H9 (cell line): ENCODE measurements around the gene HECTD1. TPM values are rescaled to one million over a fixed set of nuclear protein-coding genes. Genes with fewer than 3 reads are reported as not detected.

ENCODE experiments used
- DNase-seq: peaks from one replicate; pipeline ENCODE4 v3.0.0-alpha.2; 2017
- H2AFZ ChIP-seq: one replicate; pipeline ENCODE4 v1.6.1; 2013; ENCODE audit warnings: mild to moderate bottlenecking, low read length, control low read depth, moderate library complexity
- H2AK5ac ChIP-seq: 2 replicates; pipeline ENCODE4 v1.6.1; 2013; ENCODE audit warnings: low read length, control low read depth, mixed read lengths; ENCODE audit not compliant: insufficient read length
- H2BK120ac ChIP-seq: one replicate; pipeline ENCODE4 v1.6.1; 2013; ENCODE audit warnings: low read depth, mild to moderate bottlenecking, low read length, control low read depth, inconsistent platforms; ENCODE audit not compliant: poor library complexity, severe bottlenecking
- H2BK12ac ChIP-seq: 2 replicates; pipeline ENCODE4 v1.6.1; 2013; ENCODE audit warnings: low read length, control low read depth, mixed read lengths, low read depth; ENCODE audit not compliant: insufficient read length
- H2BK15ac ChIP-seq: 2 replicates; pipeline ENCODE4 v1.6.1; 2013; ENCODE audit warnings: low read depth, low read length, control low read depth
- H2BK20ac ChIP-seq: one replicate; pipeline ENCODE4 v1.6.1; 2013; ENCODE audit warnings: low read depth, mild to moderate bottlenecking, low read length, control low read depth, inconsistent platforms; ENCODE audit not compliant: poor library complexity, severe bottlenecking
- H2BK5ac ChIP-seq: 2 replicates; pipeline ENCODE4 v1.6.1; 2013; ENCODE audit warnings: low read length, control low read depth, mixed read lengths; ENCODE audit not compliant: insufficient read length
- H3K14ac ChIP-seq: 2 replicates; pipeline ENCODE4 v1.6.1; 2013; ENCODE audit warnings: low read length, control low read depth; ENCODE audit not compliant: insufficient read depth
- H3K18ac ChIP-seq: 2 replicates; pipeline ENCODE4 v1.6.1; 2013; ENCODE audit warnings: low read depth, mild to moderate bottlenecking, mixed read lengths, low read length, control low read depth; ENCODE audit not compliant: insufficient read length
- H3K23ac ChIP-seq: 2 replicates; pipeline ENCODE4 v1.6.1; 2013; ENCODE audit warnings: low read length, control low read depth, mixed read lengths, low read depth; ENCODE audit not compliant: insufficient read length
- H3K23me2 ChIP-seq: 2 replicates; pipeline ENCODE4 v1.6.1; 2013; ENCODE audit warnings: low read depth, mild to moderate bottlenecking, mixed read lengths, low read length, control low read depth; ENCODE audit not compliant: insufficient read length, poor library complexity, severe bottlenecking
- H3K27ac ChIP-seq: 2 replicates; pipeline ENCODE4 v1.5.1; 2013; ENCODE audit warnings: low read length, control low read depth, mixed read lengths, low read depth; ENCODE audit not compliant: insufficient read length
- H3K27me3 ChIP-seq: 2 replicates; pipeline ENCODE4 v1.6.1; 2013; ENCODE audit warnings: low read length, control low read depth, inconsistent platforms; ENCODE audit not compliant: insufficient read depth
- H3K4ac ChIP-seq: 2 replicates; pipeline ENCODE4 v1.6.1; 2013; ENCODE audit warnings: low read depth, mild to moderate bottlenecking, control low read depth, inconsistent platforms, low read length, moderate library complexity
- H3K4me1 ChIP-seq: 2 replicates; pipeline ENCODE4 v1.6.1; 2013; ENCODE audit warnings: low read length, control low read depth, inconsistent platforms; ENCODE audit not compliant: insufficient read depth
- H3K4me2 ChIP-seq: 2 replicates; pipeline ENCODE4 v1.6.1; 2013; ENCODE audit warnings: low read length, control low read depth, mixed read lengths; ENCODE audit not compliant: insufficient read length, insufficient read depth
- H3K56ac ChIP-seq: 2 replicates; pipeline ENCODE4 v1.6.1; 2013; ENCODE audit warnings: low read depth, mild to moderate bottlenecking, mixed read lengths, low read length, control low read depth; ENCODE audit not compliant: insufficient read length
- H3K79me1 ChIP-seq: 2 replicates; pipeline ENCODE4 v1.6.1; 2013; ENCODE audit warnings: low read depth, mild to moderate bottlenecking, moderate library complexity, low read length, control low read depth, inconsistent platforms; ENCODE audit not compliant: insufficient read depth, poor library complexity, severe bottlenecking
- H3K79me2 ChIP-seq: 2 replicates; pipeline ENCODE4 v1.6.1; 2013; ENCODE audit warnings: low read length, control low read depth, inconsistent platforms; ENCODE audit not compliant: insufficient read depth
- H3K9ac ChIP-seq: 2 replicates; pipeline ENCODE4 v1.6.1; 2013; ENCODE audit warnings: low read length, control low read depth, mixed read lengths; ENCODE audit not compliant: insufficient read length; ENCODE audit errors: extremely low read depth
- H3K9me3 ChIP-seq: one replicate; pipeline ENCODE4 v1.6.1; 2013; ENCODE audit warnings: low read depth, low read length, inconsistent platforms; ENCODE audit not compliant: control insufficient read depth
- H3T11ph ChIP-seq: one replicate; pipeline ENCODE4 v1.6.1; 2013; ENCODE audit warnings: mild to moderate bottlenecking, low read length, control low read depth, inconsistent platforms
- H4K20me1 ChIP-seq: one replicate; pipeline ENCODE4 v1.6.1; 2013; ENCODE audit not compliant: control insufficient read depth, insufficient read length, insufficient read depth
- H4K5ac ChIP-seq: 2 replicates; pipeline ENCODE4 v1.6.1; 2013; ENCODE audit warnings: low read depth, mild to moderate bottlenecking, mixed read lengths, low read length, control low read depth; ENCODE audit not compliant: insufficient read length
- H4K8ac ChIP-seq: replicated peaks from 2 replicates; pipeline ENCODE4 v1.6.1; 2013; ENCODE audit warnings: low read length, control low read depth, mixed read lengths, low read depth; ENCODE audit not compliant: insufficient read length
- H4K91ac ChIP-seq: 2 replicates; pipeline ENCODE4 v1.6.1; 2013; ENCODE audit warnings: low read depth, mild to moderate bottlenecking, moderate library complexity, mixed read lengths, low read length, control low read depth; ENCODE audit not compliant: insufficient read length
- H3K27ac Mint-ChIP-seq, 3 experiments: 2 replicates in 2 of 3; 3 replicates in 1 of 3; pipeline ENCODE4 v1.8.0; 2020 to 2021; ENCODE audit warnings: mixed read lengths in 3 of 3, mild to moderate bottlenecking in 1 of 3, moderate library complexity in 1 of 3
- H3K27me3 Mint-ChIP-seq: 2 replicates; pipeline ENCODE4 v1.8.0; 2021; ENCODE audit warnings: low read depth, mild to moderate bottlenecking, moderate library complexity, mixed read lengths
- H3K36me3 Mint-ChIP-seq, 3 experiments: 2 replicates in 2 of 3; 3 replicates in 1 of 3; pipeline ENCODE4 v1.8.0; 2020 to 2021; ENCODE audit warnings: low read depth in 3 of 3, mixed read lengths in 3 of 3; ENCODE audit not compliant: insufficient read depth in 1 of 3
- H3K4me1 Mint-ChIP-seq, 2 experiments: 2 replicates each; pipeline ENCODE4 v1.8.0; 2020; ENCODE audit warnings: mixed read lengths in 2 of 2
- H3K4me3 Mint-ChIP-seq, 2 experiments: 2 replicates in 1 of 2; 3 replicates in 1 of 2; pipeline ENCODE4 v1.8.0; 2020 to 2021; ENCODE audit warnings: mild to moderate bottlenecking in 2 of 2, mixed read lengths in 2 of 2, moderate library complexity in 1 of 2
- H3K9me3 Mint-ChIP-seq, 2 experiments: 2 replicates in 1 of 2; 3 replicates in 1 of 2; pipeline ENCODE4 v1.8.0; 2020; ENCODE audit warnings: mild to moderate bottlenecking in 2 of 2, mixed read lengths in 2 of 2, moderate library complexity in 1 of 2
- WGBS: extraction: QIAGEN DNeasy Blood & Tissue Kit; methylation state at CpG from one replicate; pipeline ENCODE4 v1.1.7; 2013; ENCODE audit warnings: missing lambda C conversion rate, low lambda C conversion rate, mixed read lengths; ENCODE audit not compliant: insufficient read length; ENCODE audit errors: extremely low coverage; 5-methylcytosine and 5-hydroxymethylcytosine counted together
- total RNA-seq: library from RNA; stranded (reverse); gene quantifications from 2 replicates; pipeline ENCODE4 v1.2.1, GENCODE V29; 2021
- TF ChIP-seq, protein P1 (sequence below): fragments of 200-600 bp; sonication (generic); conservative IDR thresholded peaks from 3 replicates; pipeline ENCODE4 v1.8.0; 2021; ENCODE audit warnings: antibody characterized with exemption, mild to moderate bottlenecking

HECTD1 gene
- total RNA-seq, 1 experiment from 2014 or later, result 135 TPM

DNA sequence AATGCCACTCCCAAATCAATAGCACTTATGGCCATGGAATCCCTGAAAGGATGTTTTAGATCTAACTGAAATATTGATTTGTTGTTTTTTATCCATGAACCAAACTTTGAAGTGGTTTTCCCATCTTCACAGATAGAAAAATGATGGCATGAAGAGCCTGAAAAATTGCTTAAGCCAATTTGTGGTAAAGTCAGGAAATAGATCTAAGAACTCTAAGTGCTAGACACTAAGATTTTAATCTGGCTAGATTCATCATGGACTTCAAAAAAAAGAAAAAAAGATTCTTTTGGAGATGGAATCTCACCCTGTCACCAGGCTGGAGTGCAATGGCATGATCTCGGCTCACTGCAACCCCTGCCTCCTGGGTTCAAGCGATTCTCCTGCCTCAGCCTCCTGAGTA is 136.4 kb downstream of the HECTD1 start:
- H2AK5ac ChIP-seq, result no peak overlapping the region
- H3K9me3 Mint-ChIP-seq, result peaks cover 0 to 3% of the 10 kb centered on the region in 2 experiments; a peak in 1 of 5 replicates
- no peak overlapping the region for H3K9ac ChIP-seq
- no peaks in the 10 kb centered on the region for H3K27me3 Mint-ChIP-seq
- no peaks in the 10 kb centered on the region for H3K79me1 ChIP-seq
- no peak overlapping the region for H3K56ac ChIP-seq
- WGBS, result no CpG with 5 or more reads among the region's 2 CpGs
- H3K27me3 ChIP-seq, result no peaks in the 10 kb centered on the region
- no peak overlapping the region for H3K18ac ChIP-seq
- no peak overlapping the region for H2AFZ ChIP-seq
- H3K79me2 ChIP-seq, result no peaks in the 10 kb centered on the region
- no peaks in the 10 kb centered on the region for H3K9me3 ChIP-seq
- no peak overlapping the region for H2BK15ac ChIP-seq
- H4K5ac ChIP-seq, result no peak overlapping the region
- TF ChIP-seq, protein P1, sequence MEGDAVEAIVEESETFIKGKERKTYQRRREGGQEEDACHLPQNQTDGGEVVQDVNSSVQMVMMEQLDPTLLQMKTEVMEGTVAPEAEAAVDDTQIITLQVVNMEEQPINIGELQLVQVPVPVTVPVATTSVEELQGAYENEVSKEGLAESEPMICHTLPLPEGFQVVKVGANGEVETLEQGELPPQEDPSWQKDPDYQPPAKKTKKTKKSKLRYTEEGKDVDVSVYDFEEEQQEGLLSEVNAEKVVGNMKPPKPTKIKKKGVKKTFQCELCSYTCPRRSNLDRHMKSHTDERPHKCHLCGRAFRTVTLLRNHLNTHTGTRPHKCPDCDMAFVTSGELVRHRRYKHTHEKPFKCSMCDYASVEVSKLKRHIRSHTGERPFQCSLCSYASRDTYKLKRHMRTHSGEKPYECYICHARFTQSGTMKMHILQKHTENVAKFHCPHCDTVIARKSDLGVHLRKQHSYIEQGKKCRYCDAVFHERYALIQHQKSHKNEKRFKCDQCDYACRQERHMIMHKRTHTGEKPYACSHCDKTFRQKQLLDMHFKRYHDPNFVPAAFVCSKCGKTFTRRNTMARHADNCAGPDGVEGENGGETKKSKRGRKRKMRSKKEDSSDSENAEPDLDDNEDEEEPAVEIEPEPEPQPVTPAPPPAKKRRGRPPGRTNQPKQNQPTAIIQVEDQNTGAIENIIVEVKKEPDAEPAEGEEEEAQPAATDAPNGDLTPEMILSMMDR, result no peak
- no peak overlapping the region for H4K8ac ChIP-seq
- H2BK5ac ChIP-seq, result no peak overlapping the region
- H3K4me2 ChIP-seq, result no peak overlapping the region
- H3K27ac Mint-ChIP-seq, result no peak overlapping the region
- no peaks in the 10 kb centered on the region for H4K20me1 ChIP-seq
- no peaks in the 10 kb centered on the region for H3K4me1 ChIP-seq
- H3T11ph ChIP-seq, result no peak overlapping the region
- DNase-seq, result no peak
- H2BK120ac ChIP-seq, result no peak overlapping the region
- no peak overlapping the region for H3K14ac ChIP-seq
- H2BK20ac ChIP-seq, result no peak overlapping the region
- H3K23me2 ChIP-seq, result no peaks in the 10 kb centered on the region
- H4K91ac ChIP-seq, result no peak overlapping the region
- H3K23ac ChIP-seq, result no peak overlapping the region
- H3K4ac ChIP-seq, result no peak overlapping the region
- H2BK12ac ChIP-seq, result no peak overlapping the region
- H3K4me1 Mint-ChIP-seq, result no peaks in the 10 kb centered on the region
- H3K36me3 Mint-ChIP-seq, result peaks cover 6 to 18% (median 8%) of the 10 kb centered on the region in 3 experiments
- H3K4me3 Mint-ChIP-seq, result no peak overlapping the region
- no peak overlapping the region for H3K27ac ChIP-seq
